HG03378 (cell line): Measurements from ENCODE around the gene CYP51A1.
"Not testable (repeated sequence)": the region's sequence is repeated elsewhere in the genome, so short reads cannot be mapped to it uniquely, and the experiment has no call there.

Experiments
- ATAC-seq: cut with Tn5 transposase; IDR thresholded peaks from one replicate; pipeline ENCODE4 v1.9.1; 2021; ENCODE audit warnings: mild to moderate bottlenecking, moderate library complexity; ENCODE audit not compliant: unreplicated experiment

Gene CYP51A1

GRCh38 chr7:92131764-92132330 lies 2.4 kb downstream of the CYP51A1 start:
- ATAC-seq: no peak

GRCh38 chr7:92131093-92131492 lies 3.2 kb downstream of the CYP51A1 start:
- ATAC-seq: no peak

- no peak for ATAC-seq
Measured at GRCh38 chr7:92121681-92122080, 12.6 kb downstream of the CYP51A1 start.

GRCh38 chr7:92119213-92119759 lies 15.0 kb downstream of the CYP51A1 start:
- ATAC-seq: no peak

GRCh38 chr7:92116949-92117348 lies 17.3 kb downstream of the CYP51A1 start:
- no peak for ATAC-seq

GRCh38 chr7:92115821-92116220 lies 18.5 kb downstream of the CYP51A1 start:
- no peak for ATAC-seq

GRCh38 chr7:92110857-92111256 lies 23.4 kb downstream of the CYP51A1 start:
- ATAC-seq: no peak

- ATAC-seq: no peak
Measured at GRCh38 chr7:92108821-92109220, 25.5 kb downstream of the CYP51A1 start.

GRCh38 chr7:92102862-92103261 lies 31.4 kb downstream of the CYP51A1 start:
- not testable (repeated sequence) for ATAC-seq

- no peak for ATAC-seq
Measured at GRCh38 chr7:92100534-92100933, 33.7 kb downstream of the CYP51A1 start.

- ATAC-seq: no peak
Measured at GRCh38 chr7:92095380-92095779, 38.9 kb downstream of the CYP51A1 start.

- no peak for ATAC-seq
Measured at GRCh38 chr7:92092210-92092609, 42.1 kb downstream of the CYP51A1 start.

GRCh38 chr7:92088266-92088665 lies 46.0 kb downstream of the CYP51A1 start:
- no peak for ATAC-seq

GRCh38 chr7:92083922-92084321 lies 50.4 kb downstream of the CYP51A1 start:
- not testable (repeated sequence) for ATAC-seq

GRCh38 chr7:92076509-92076908 lies 57.8 kb downstream of the CYP51A1 start:
- no peak for ATAC-seq

GRCh38 chr7:92075455-92076158 lies 58.7 kb downstream of the CYP51A1 start:
- peak; percentile 97 for ATAC-seq

GRCh38 chr7:92072708-92073107 lies 61.6 kb downstream of the CYP51A1 start:
- no peak for ATAC-seq

- no peak for ATAC-seq
Measured at GRCh38 chr7:92072121-92072520, 62.2 kb downstream of the CYP51A1 start.

- ATAC-seq: no peak
Measured at GRCh38 chr7:92071032-92071431, 63.2 kb downstream of the CYP51A1 start.

GRCh38 chr7:92064438-92065029 lies 69.7 kb downstream of the CYP51A1 start:
- ATAC-seq: no peak
